GM12865 (cell line): ENCODE data around the gene GAMT.

Experiments used
- DNase-seq: peaks from one replicate; pipeline ENCODE4 v3.0.0; 2010; ENCODE audit warnings: low read depth
- H3K4me3 ChIP-seq: 2 replicates; pipeline ENCODE4 v1.5.1; 2011; ENCODE audit warnings: mild to moderate bottlenecking, low read depth, low read length, control low read depth
- CTCF ChIP-seq: IDR thresholded peaks from 2 replicates; pipeline ENCODE4 v1.5.1; 2011; ENCODE audit warnings: low read length, control low read depth, low read depth, inconsistent platforms; ENCODE audit not compliant: insufficient read depth; ENCODE audit errors: missing control alignments

Gene GAMT

GRCh38 chr19:1393841-1394240 lies 7.5 kb downstream of the GAMT start:
- TF ChIP-seq CTCF, result no peak
- DNase-seq, result no peak
- H3K4me3 ChIP-seq, result no peak overlapping the region

GRCh38 chr19:1392939-1393530 lies 8.3 kb downstream of the GAMT start:
- H3K4me3 ChIP-seq, result no peak overlapping the region
- DNase-seq, result no peak
- TF ChIP-seq CTCF, result no peak

GRCh38 chr19:1392407-1392806 lies 8.9 kb downstream of the GAMT start:
- no peak for DNase-seq
- no peak for TF ChIP-seq CTCF
- H3K4me3 ChIP-seq, result no peak overlapping the region

- DNase-seq, result no peak
- no peak for TF ChIP-seq CTCF
- H3K4me3 ChIP-seq, result no peak overlapping the region
Observed at GRCh38 chr19:1390890-1391423, 10.4 kb downstream of the GAMT start.

GRCh38 chr19:1389033-1389940 lies 12.1 kb downstream of the GAMT start:
- DNase-seq, result no peak
- H3K4me3 ChIP-seq, result no peak overlapping the region
- TF ChIP-seq CTCF, result no peak

GRCh38 chr19:1388637-1389026 lies 12.7 kb downstream of the GAMT start:
- no peak for DNase-seq
- no peak overlapping the region for H3K4me3 ChIP-seq
- TF ChIP-seq CTCF, result no peak
